ENCODE data around the gene CIRBP. TPM values are rescaled to one million over a fixed set of nuclear protein-coding genes. Genes with fewer than 3 reads are reported as not detected.

The CIRBP gene
- total RNA-seq, 1 experiment from 2014 or later: 263 TPM

DNA sequence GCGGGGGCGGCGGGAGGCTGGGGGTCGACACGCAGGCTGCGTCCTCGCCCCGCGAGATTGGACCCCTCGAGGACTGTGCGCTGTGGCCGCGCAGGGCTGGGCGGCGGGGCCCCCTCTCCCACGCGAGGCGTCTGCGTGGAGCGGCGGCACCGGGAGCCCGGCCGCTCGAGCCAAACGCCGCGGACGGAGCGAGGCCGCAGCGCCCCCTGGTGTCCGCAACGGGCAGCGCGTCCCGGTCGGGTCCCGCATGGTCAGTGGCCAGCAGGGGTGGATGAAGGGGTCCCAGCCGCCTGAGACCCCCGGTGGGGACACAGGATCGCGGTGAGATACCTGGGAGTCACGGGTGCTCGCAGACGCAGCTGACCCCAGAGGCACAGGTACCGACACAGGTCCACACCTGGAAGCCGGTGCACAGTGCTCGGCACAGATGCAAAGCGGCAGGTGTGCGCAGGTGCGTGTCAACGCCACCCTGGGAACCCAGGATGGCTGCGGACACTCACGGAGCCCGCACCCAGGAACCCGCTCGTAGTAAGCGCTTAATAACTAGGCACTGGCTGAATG lies 2.1 kb upstream of the CIRBP start:
- H3K4me3 Mint-ChIP-seq: peak overlapping the region; percentile 56 to 75
- H2BK5ac ChIP-seq (ENCODE audit: insufficient read length, low read length): no peak overlapping the region
- no peak overlapping the region for H3K23ac ChIP-seq (ENCODE audit: insufficient read length, low read depth, low read length)
- H3K56ac ChIP-seq (ENCODE audit: insufficient read length, low read depth, low read length): no peak overlapping the region
- no peak overlapping the region for H2BK120ac ChIP-seq (ENCODE audit: low read depth, low read length, poor library complexity, severe bottlenecking)
- H3K4me1 ChIP-seq (ENCODE audit: insufficient read depth, low read length): peaks cover 4% of the 10 kb centered on the region; the same call in 1 of the 2 replicates
- peak overlapping the region; percentile 44 for H3K4me2 ChIP-seq (ENCODE audit: insufficient read depth, insufficient read length, low read length)
- H3K9me3 ChIP-seq (ENCODE audit: control insufficient read depth, low read depth, low read length): no peaks in the 10 kb centered on the region
- H4K5ac ChIP-seq (ENCODE audit: insufficient read length, low read depth, low read length): no peak overlapping the region
- H3K9ac ChIP-seq (ENCODE audit: extremely low read depth, insufficient read length, low read length): no peak overlapping the region
- H3K4ac ChIP-seq (ENCODE audit: low read depth, low read length): no peak overlapping the region
- H2AFZ ChIP-seq (ENCODE audit: low read length): no peak overlapping the region
- H2BK20ac ChIP-seq (ENCODE audit: low read depth, low read length, poor library complexity, severe bottlenecking): no peak overlapping the region
- H3T11ph ChIP-seq (ENCODE audit: low read length): no peak overlapping the region
- no peak overlapping the region for H4K8ac ChIP-seq (replicated peaks; ENCODE audit: insufficient read length, low read depth, low read length)
- TF ChIP-seq, protein P1, sequence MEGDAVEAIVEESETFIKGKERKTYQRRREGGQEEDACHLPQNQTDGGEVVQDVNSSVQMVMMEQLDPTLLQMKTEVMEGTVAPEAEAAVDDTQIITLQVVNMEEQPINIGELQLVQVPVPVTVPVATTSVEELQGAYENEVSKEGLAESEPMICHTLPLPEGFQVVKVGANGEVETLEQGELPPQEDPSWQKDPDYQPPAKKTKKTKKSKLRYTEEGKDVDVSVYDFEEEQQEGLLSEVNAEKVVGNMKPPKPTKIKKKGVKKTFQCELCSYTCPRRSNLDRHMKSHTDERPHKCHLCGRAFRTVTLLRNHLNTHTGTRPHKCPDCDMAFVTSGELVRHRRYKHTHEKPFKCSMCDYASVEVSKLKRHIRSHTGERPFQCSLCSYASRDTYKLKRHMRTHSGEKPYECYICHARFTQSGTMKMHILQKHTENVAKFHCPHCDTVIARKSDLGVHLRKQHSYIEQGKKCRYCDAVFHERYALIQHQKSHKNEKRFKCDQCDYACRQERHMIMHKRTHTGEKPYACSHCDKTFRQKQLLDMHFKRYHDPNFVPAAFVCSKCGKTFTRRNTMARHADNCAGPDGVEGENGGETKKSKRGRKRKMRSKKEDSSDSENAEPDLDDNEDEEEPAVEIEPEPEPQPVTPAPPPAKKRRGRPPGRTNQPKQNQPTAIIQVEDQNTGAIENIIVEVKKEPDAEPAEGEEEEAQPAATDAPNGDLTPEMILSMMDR (conservative IDR thresholded peaks at IDR 0.05): peak; percentile 99
- H3K23me2 ChIP-seq (ENCODE audit: insufficient read length, low read depth, low read length, poor library complexity, severe bottlenecking): peaks cover 21% of the 10 kb centered on the region
- no CpG with 5 or more reads among the region's 59 CpGs for WGBS (ENCODE audit: extremely low coverage, insufficient read length, low lambda C conversion rate)
- H2BK15ac ChIP-seq (ENCODE audit: low read depth, low read length): no peak overlapping the region
- peak; percentile 73 for DNase-seq
- no peak overlapping the region for H3K27ac ChIP-seq (ENCODE audit: insufficient read length, low read depth, low read length)
- no peak overlapping the region for H2AK5ac ChIP-seq (ENCODE audit: insufficient read length, low read length)
- peaks cover 13% of the 10 kb centered on the region for H3K27me3 Mint-ChIP-seq (ENCODE audit: low read depth)
- H3K36me3 Mint-ChIP-seq (ENCODE audit: insufficient read depth in 1 of 3, low read depth in 3 of 3): peaks cover 18 to 35% (median 22%) of the 10 kb centered on the region in 3 experiments
- H3K9me3 Mint-ChIP-seq: no peaks in the 10 kb centered on the region
- no peaks in the 10 kb centered on the region for H3K27me3 ChIP-seq (ENCODE audit: insufficient read depth, low read length)
- no peak overlapping the region for H3K18ac ChIP-seq (ENCODE audit: insufficient read length, low read depth, low read length)
- H3K27ac Mint-ChIP-seq: no peak overlapping the region
- H4K91ac ChIP-seq (ENCODE audit: insufficient read length, low read depth, low read length): no peak overlapping the region
- peaks cover 9% of the 10 kb centered on the region for H3K79me1 ChIP-seq (ENCODE audit: insufficient read depth, low read depth, low read length, poor library complexity, severe bottlenecking)
- peaks cover 56 to 63% of the 10 kb centered on the region in 2 experiments for H3K4me1 Mint-ChIP-seq
- H4K20me1 ChIP-seq (ENCODE audit: control insufficient read depth, insufficient read depth, insufficient read length): no peaks in the 10 kb centered on the region
- no peak overlapping the region for H2BK12ac ChIP-seq (ENCODE audit: insufficient read length, low read depth, low read length)
- peaks cover 4% of the 10 kb centered on the region; the same call in 1 of the 2 replicates for H3K79me2 ChIP-seq (ENCODE audit: insufficient read depth, low read length)
- H3K14ac ChIP-seq (ENCODE audit: insufficient read depth, low read length): no peak overlapping the region
